Stimulated activated CD4-positive, alpha-beta T cell treated with anti-CD3 and anti-CD28 coated beads, Interleukin-15, amount 100 ng/mL, for 1 hour (primary cell): Measurements from ENCODE around the gene NFILZ.
"Not testable (repeated sequence)": the region's sequence is repeated elsewhere in the genome, so short reads cannot be mapped to it uniquely, and the experiment has no call there.

Experiments
- DNase-seq, 2 donors: peaks; one replicate each; pipeline ENCODE4 v3.0.0-alpha.2; 2020; ENCODE audit warnings: low read depth in 1 of 2, low spot score in 1 of 2

Gene NFILZ

DNA sequence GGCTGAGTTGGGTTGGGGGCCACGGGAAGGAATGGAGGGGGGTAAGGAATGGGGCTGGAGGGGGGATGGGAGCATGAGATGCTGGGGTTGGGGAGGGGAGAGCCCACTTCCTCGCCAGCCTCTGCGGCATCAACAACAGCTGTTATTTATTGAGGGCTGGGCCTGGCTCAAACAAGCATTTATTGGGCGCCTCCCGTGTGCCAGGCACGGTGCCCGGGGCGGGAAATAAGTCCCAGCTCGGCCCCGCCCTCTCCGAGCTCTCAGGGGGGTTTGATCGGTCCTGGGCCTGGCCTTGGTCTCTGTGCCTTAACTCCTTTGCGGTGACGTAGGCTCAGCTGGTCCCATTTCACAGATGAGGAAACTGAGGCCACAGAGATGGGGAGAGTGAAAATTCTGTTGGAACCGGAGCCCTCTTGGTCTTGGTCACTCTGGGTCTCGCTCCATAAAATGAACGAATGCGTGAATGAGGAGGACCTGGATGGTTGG lies 19.0 kb upstream of the NFILZ start:
- no peak for DNase-seq

- DNase-seq = no peak
Measured at GRCh38 chr19:8611877-8612806, 18.3 kb upstream of the NFILZ start.

- no peak for DNase-seq
Measured at GRCh38 chr19:8612807-8613171, 17.6 kb upstream of the NFILZ start.

DNA sequence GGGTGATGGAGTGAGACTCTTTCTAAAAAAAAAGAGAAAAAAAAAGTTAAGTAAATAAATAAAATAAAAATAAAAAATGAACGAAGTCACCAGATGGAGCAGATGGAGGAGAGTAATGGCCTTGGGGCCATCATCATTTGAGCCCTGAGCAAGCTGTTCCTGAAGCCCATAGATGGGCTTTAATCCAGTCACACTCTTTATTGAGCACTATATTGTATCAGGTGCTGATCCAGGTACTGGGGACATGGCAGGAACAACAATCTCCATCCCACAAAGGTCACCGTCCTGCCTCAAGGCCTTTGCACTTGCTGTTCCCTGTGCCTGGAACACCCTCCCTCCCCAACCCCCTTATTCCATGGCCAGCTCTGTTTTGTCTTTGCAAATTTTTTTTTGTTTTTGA lies 16.0 kb upstream of the NFILZ start:
- DNase-seq = no peak

- no peak for DNase-seq
Measured at GRCh38 chr19:8615024-8615423, 15.4 kb upstream of the NFILZ start.

- DNase-seq = peak in 1 of 2 donors; percentile 35
Measured at GRCh38 chr19:8615813-8616596, 14.4 kb upstream of the NFILZ start.

- no peak for DNase-seq
Measured at GRCh38 chr19:8616861-8617260, 13.6 kb upstream of the NFILZ start.

- not testable (repeated sequence) for DNase-seq
Measured at GRCh38 chr19:8617325-8617724, 13.1 kb upstream of the NFILZ start.

- DNase-seq = no peak
Measured at GRCh38 chr19:8617984-8618383, 12.4 kb upstream of the NFILZ start.

DNA sequence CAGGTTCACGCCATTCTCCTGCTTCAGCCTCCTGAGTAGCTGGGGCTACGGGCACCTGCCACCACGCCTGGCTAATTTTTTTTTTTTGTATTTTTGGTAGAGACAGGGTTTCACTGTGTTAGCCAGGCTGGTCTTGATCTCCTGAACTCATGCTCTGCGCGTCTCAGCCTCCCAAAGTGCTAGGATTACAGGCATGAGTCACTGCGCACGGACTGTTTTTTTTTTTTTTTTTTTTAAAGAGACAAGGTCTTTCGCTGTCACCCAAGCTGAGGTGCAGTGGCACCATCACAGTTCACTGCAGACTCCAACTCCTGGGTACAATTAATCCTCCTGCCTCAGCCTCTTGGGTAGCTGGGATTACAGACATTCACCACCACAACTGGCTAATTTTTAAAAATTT lies 11.7 kb upstream of the NFILZ start:
- no peak for DNase-seq

DNA sequence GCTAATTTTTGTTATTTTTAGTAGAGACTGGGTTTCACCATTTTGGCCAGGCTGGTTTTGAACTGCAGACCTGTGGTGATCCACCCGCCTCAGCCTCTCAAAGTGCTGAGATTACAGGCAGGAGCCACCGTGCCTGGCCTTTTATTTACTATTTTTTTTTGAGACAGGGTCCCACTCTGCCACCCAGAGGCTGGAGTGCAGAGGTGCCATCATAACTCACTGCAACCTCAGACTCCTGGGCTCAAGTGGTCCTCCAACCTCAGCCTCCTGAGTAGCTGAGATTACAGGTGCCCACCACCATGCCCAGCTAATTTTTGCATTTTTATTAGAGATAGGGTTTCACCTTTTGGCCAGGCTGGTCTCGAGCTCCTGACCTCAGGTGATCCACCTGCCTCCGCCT lies 7.5 kb upstream of the NFILZ start:
- DNase-seq = not testable (repeated sequence)

- DNase-seq = no peak
Measured at GRCh38 chr19:8626842-8627241, 3.6 kb upstream of the NFILZ start.

- no peak for DNase-seq
Measured at GRCh38 chr19:8629184-8629583, 1.2 kb upstream of the NFILZ start.

DNA sequence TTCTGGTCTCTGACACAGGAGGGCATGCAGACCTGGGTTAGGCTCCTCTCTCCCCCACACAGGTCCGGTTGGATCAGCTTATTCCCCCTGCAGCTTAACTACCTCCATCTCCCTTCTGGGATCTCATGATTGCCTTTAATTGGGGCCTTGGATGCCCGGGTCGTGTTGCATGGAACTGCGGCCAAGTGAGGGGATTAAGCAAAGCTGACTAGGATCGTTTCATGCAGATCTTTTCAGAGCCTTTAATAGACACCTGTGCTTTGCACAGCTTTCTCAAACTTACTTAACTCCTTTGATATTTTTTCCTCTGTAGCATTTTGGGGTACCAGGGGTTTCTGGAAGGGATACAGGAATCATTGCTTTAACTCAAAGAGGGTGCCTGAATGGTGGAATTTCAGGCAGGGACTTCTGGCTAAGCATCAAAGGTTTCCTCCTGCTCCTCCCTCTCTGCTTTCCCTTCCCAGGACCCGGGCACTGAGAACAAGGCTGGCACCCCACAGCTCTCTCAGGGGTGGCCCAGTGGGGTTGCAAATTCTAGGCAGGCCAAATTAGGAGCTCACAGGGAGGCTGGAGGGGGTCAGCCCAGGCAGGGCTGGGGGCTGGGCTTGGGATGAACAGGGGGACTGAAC lies 477 bp downstream of the NFILZ start:
- no peak for DNase-seq

GRCh38 chr19:8631425-8631819 lies 989 bp downstream of the NFILZ start:
- DNase-seq = no peak

DNA sequence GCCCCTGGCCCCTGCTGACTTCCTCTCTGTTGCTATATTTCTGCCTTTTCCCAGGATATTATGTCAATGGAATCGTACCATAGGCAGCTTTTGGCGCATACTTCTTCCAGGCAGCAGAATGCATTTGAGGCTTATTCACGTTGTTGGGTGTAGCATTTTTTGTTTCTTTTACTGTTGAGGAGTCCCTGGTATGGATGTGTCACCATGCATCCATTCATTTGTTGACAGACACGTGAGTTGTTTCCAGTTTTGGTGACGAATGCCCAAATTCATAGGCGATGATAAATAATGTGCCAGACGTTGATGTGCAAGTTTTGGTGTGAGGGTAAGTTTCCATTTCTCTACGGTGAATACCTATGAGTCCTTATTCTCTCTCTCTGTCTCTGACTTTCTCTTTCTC lies 5.0 kb downstream of the NFILZ start:
- no peak for DNase-seq

DNA sequence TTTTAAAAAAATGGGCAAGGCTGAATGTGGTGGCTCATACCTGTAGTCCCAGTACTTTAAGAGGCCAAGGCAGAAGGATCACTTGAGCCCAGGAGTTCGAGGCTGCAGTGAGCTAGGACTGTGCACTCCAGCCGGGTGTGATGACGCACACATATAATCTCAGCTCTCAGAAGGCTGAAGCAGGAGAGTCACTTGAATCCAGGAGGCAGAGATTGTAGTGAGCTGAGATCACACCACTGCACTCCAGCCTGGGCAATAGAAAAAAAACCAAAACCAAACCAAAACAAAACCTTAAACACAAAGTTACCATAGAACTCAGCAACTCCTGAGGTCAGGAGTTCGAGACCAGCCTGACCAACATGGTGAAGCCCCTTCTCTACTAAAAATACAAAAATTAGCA lies 6.6 kb downstream of the NFILZ start:
- not testable (repeated sequence) for DNase-seq

- DNase-seq = no peak
Measured at GRCh38 chr19:8638078-8638619, 7.7 kb downstream of the NFILZ start.

GRCh38 chr19:8639821-8640401 lies 9.5 kb downstream of the NFILZ start:
- DNase-seq = no peak

GRCh38 chr19:8640402-8641004 lies 10.1 kb downstream of the NFILZ start:
- DNase-seq = no peak
